ENCODE data around the gene CAMK1D. TPM values are rescaled to one million over a fixed set of nuclear protein-coding genes. Genes with fewer than 3 reads are reported as not detected.
A peak's percentile ranks its signal among the peaks of the same experiment; 100 is the strongest.
"Not testable (repeated sequence)": the region's sequence is repeated elsewhere in the genome, so short reads cannot be mapped to it uniquely, and the experiment has no call there.

CAMK1D gene
- 4.5 TPM for polyA plus RNA-seq (2013, experiment 1 of 2; ENCODE audit: insufficient read length)
- 4.1 TPM for polyA plus RNA-seq (2013, experiment 2 of 2; ENCODE audit: insufficient read length)

GRCh38 chr10:12348870-12349628, at the start of gene CAMK1D:
Gene CAMK1D (plus strand): TSS chr10:12349547.
- peak; percentile 79 for DNase-seq

- not testable (repeated sequence) for DNase-seq
Measured at GRCh38 chr10:12301036-12301435, 48.3 kb upstream of the CAMK1D start.

- DNase-seq = no peak
Measured at GRCh38 chr10:12308057-12308456, 41.3 kb upstream of the CAMK1D start.

GRCh38 chr10:12308736-12309375, 40.5 kb upstream of the CAMK1D start:
- peak; percentile 9 for DNase-seq

- DNase-seq = not testable (repeated sequence)
Measured at GRCh38 chr10:12309783-12310182, 39.6 kb upstream of the CAMK1D start.

- DNase-seq = no peak
Measured at GRCh38 chr10:12314836-12315235, 34.5 kb upstream of the CAMK1D start.

- no peak for DNase-seq
Measured at GRCh38 chr10:12319076-12319475, 30.3 kb upstream of the CAMK1D start.

- DNase-seq = no peak
Measured at GRCh38 chr10:12320892-12321291, 28.5 kb upstream of the CAMK1D start.

GRCh38 chr10:12321641-12322040, 27.7 kb upstream of the CAMK1D start:
- DNase-seq = no peak

GRCh38 chr10:12322583-12323131, 26.7 kb upstream of the CAMK1D start:
- DNase-seq = no peak

GRCh38 chr10:12324530-12324929, 24.8 kb upstream of the CAMK1D start:
- no peak for DNase-seq

- no peak for DNase-seq
Measured at GRCh38 chr10:12327074-12327473, 22.3 kb upstream of the CAMK1D start.

- DNase-seq = no peak
Measured at GRCh38 chr10:12327476-12327875, 21.9 kb upstream of the CAMK1D start.

GRCh38 chr10:12328312-12328711, 21.0 kb upstream of the CAMK1D start:
- DNase-seq = not testable (repeated sequence)

GRCh38 chr10:12332572-12333379, 16.6 kb upstream of the CAMK1D start:
- DNase-seq = no peak

GRCh38 chr10:12333380-12334185, 15.8 kb upstream of the CAMK1D start:
- DNase-seq = peak; percentile 99

GRCh38 chr10:12334186-12334530, 15.2 kb upstream of the CAMK1D start:
- no peak for DNase-seq

- DNase-seq = not testable (repeated sequence)
Measured at GRCh38 chr10:12335169-12335568, 14.2 kb upstream of the CAMK1D start.

- peak; percentile 37 for DNase-seq
Measured at GRCh38 chr10:12337453-12338372, 11.6 kb upstream of the CAMK1D start.

- no peak for DNase-seq
Measured at GRCh38 chr10:12338981-12339380, 10.4 kb upstream of the CAMK1D start.

- DNase-seq = no peak
Measured at GRCh38 chr10:12340371-12340770, 9.0 kb upstream of the CAMK1D start.

All from fibroblast of skin of scalp (primary cell).